SU-DHL-6 (cell line): ENCODE results near the gene ELOB.
A peak's percentile ranks its signal among the peaks of the same experiment; 100 is the strongest.

Experiments
- H2AFZ ChIP-seq: fragments of 200-600 bp; sonication (generic); 2 replicates; pipeline ENCODE4 v1.6.1; 2014; ENCODE audit warnings: low read depth, mild to moderate bottlenecking, moderate library complexity, mixed read lengths, antibody characterized with exemption, low read length; ENCODE audit not compliant: severe bottlenecking
- H3F3A ChIP-seq: fragments of 200-600 bp; shearing (Covaris generic); 2 replicates; pipeline ENCODE4 v1.6.0; 2016; ENCODE audit warnings: antibody characterized with exemption, mild to moderate bottlenecking; ENCODE audit not compliant: insufficient read depth
- H3K27ac ChIP-seq: fragments of 200-600 bp; sonication (generic); 2 replicates; pipeline ENCODE4 v1.5.1; 2016; ENCODE audit warnings: low read depth, mild to moderate bottlenecking, low read length, moderate library complexity, mixed read lengths
- H3K27me3 ChIP-seq: fragments of 200-600 bp; sonication (generic), shearing (Covaris generic); 2 replicates; pipeline ENCODE4 v1.6.0; 2014; ENCODE audit warnings: mild to moderate bottlenecking, low read length
- H3K36me3 ChIP-seq: fragments of 200-600 bp; sonication (generic); 2 replicates; pipeline ENCODE4 v1.6.1; 2014; ENCODE audit warnings: mild to moderate bottlenecking, low read length, mixed read lengths
- H3K4me2 ChIP-seq: fragments of 300-600, 200-600 bp; shearing (Covaris generic), sonication (generic); 2 replicates; pipeline ENCODE4 v1.6.0; 2014; ENCODE audit warnings: low read length, low read depth, mild to moderate bottlenecking; ENCODE audit not compliant: poor library complexity, severe bottlenecking
- H3K4me3 ChIP-seq: fragments of 200-600 bp; sonication (generic); 2 replicates; pipeline ENCODE4 v1.5.1; 2014; ENCODE audit warnings: antibody characterized with exemption, low read length, mild to moderate bottlenecking, mixed read lengths; ENCODE audit not compliant: insufficient read depth, poor library complexity, severe bottlenecking
- H3K79me2 ChIP-seq: fragments of 200-600 bp; sonication (generic); 2 replicates; pipeline ENCODE4 v1.6.1; 2014; ENCODE audit warnings: mild to moderate bottlenecking, low read length, moderate library complexity; ENCODE audit not compliant: insufficient read depth
- H3K9ac ChIP-seq: fragments of 200-600 bp; sonication (generic); 2 replicates; pipeline ENCODE4 v1.7.0; 2014; ENCODE audit warnings: mild to moderate bottlenecking, low read length
- H3K9me2 ChIP-seq: fragments of 200-600 bp; sonication (generic); replicated peaks from 2 replicates; pipeline ENCODE4 v1.6.1; 2014; ENCODE audit warnings: low read length; ENCODE audit not compliant: insufficient read depth
- H3K9me3 ChIP-seq: fragments of 200-600 bp; sonication (generic); 2 replicates; pipeline ENCODE4 v1.6.1; 2014; ENCODE audit warnings: low read length, mixed read lengths; ENCODE audit not compliant: insufficient read depth
- H4K20me1 ChIP-seq: fragments of 200-600 bp; sonication (generic); 2 replicates; pipeline ENCODE4 v1.6.1; 2014; ENCODE audit warnings: low read depth, mild to moderate bottlenecking, antibody characterized with exemption, low read length, moderate library complexity, mixed read lengths
- CTCF ChIP-seq: fragments of 200-600 bp; sonication (generic); IDR thresholded peaks from one replicate; pipeline ENCODE4 v1.5.1; 2017; ENCODE audit warnings: antibody characterized with exemption, mild to moderate bottlenecking, low read length, moderate library complexity; ENCODE audit not compliant: insufficient read depth, poor library complexity, severe bottlenecking
- EZH2phosphoT487 ChIP-seq: fragments of 200-600 bp; sonication (generic), shearing (Covaris generic); conservative IDR thresholded peaks from 2 replicates; pipeline ENCODE4 v1.6.1; 2018; ENCODE audit warnings: mild to moderate bottlenecking, antibody characterized with exemption, low read length, moderate library complexity, mixed read lengths

Gene ELOB

GRCh38 chr16:2778630-2778958 lies 1.5 kb upstream of the ELOB start:
- H3K4me3 ChIP-seq = peak overlapping the region; percentile 89

GRCh38 chr16:2777903-2778629 lies 986 bp upstream of the ELOB start:
- Histone ChIP-seq H4K20me1 (no peaks in the 10 kb centered on the region), H3K4me2 (peak overlapping the region; percentile 76), H3K4me3 (peak overlapping the region; percentile 89), H3K9ac (peak overlapping the region; percentile 93), H3K9me2 (no peaks in the 10 kb centered on the region), H3K36me3 (no peaks in the 10 kb centered on the region), H3K9me3 (no peaks in the 10 kb centered on the region), H3F3A (peaks cover 16% of the 10 kb centered on the region), H3K27me3 (no peaks in the 10 kb centered on the region), H2AFZ (peak overlapping the region; percentile 79), H3K79me2 (peaks cover 16% of the 10 kb centered on the region), H3K27ac (peak overlapping the region; percentile 84)
- TF ChIP-seq EZH2phosphoT487 (no peak), CTCF (no peak)

More at GRCh38 chr16:2778630-2778958, 1.5 kb upstream of the ELOB start:
- Histone ChIP-seq H3K27me3 (no peaks in the 10 kb centered on the region), H3K36me3 (no peaks in the 10 kb centered on the region), H3K9me2 (no peaks in the 10 kb centered on the region), H3F3A (peaks cover 15% of the 10 kb centered on the region), H3K27ac (no peak overlapping the region), H2AFZ (no peak overlapping the region), H3K9ac (peak overlapping the region; percentile 93), H3K4me2 (peak overlapping the region; percentile 76), H3K9me3 (no peaks in the 10 kb centered on the region), H3K79me2 (peaks cover 16% of the 10 kb centered on the region), H4K20me1 (no peaks in the 10 kb centered on the region)
- TF ChIP-seq CTCF (no peak), EZH2phosphoT487 (no peak)

GRCh38 chr16:2776500-2777139 lies 460 bp downstream of the ELOB start:
- Histone ChIP-seq H3K27me3 (no peaks in the 10 kb centered on the region), H3K4me3 (peak overlapping the region; percentile 90), H3K4me2 (peak overlapping the region; percentile 70), H3K36me3 (no peaks in the 10 kb centered on the region), H3K9ac (peak overlapping the region; percentile 93), H4K20me1 (no peaks in the 10 kb centered on the region), H3F3A (peaks cover 23% of the 10 kb centered on the region), H2AFZ (no peak overlapping the region), H3K9me2 (no peaks in the 10 kb centered on the region), H3K27ac (no peak overlapping the region), H3K9me3 (no peaks in the 10 kb centered on the region), H3K79me2 (peaks cover 16% of the 10 kb centered on the region)
- no peak for TF ChIP-seq EZH2phosphoT487
- no peak for TF ChIP-seq CTCF
